HepG2 (cell line): ENCODE measurements around the gene DCP2. TPM values are rescaled to one million over a fixed set of nuclear protein-coding genes. Genes with fewer than 3 reads are reported as not detected.

Experiments
- AHR ChIP-seq: IDR thresholded peaks from 2 replicates; pipeline ENCODE4 v1.6.1; 2018; ENCODE audit warnings: missing genetic modification reagents, missing compliant biosample characterization
- ASH2L ChIP-seq: fragments of 300-600, 200-600 bp; sonication (generic); IDR thresholded peaks from 2 replicates; pipeline ENCODE4 v1.7.0; 2017; ENCODE audit warnings: low read depth, mild to moderate bottlenecking, moderate library complexity, mixed read lengths, low read length; ENCODE audit not compliant: insufficient read length
- EP300 ChIP-seq, 3 experiments: sonication (generic) in 1 of 3; formaldehyde crosslinking in 1 of 3; IDR thresholded peaks; 2 replicates each; pipeline versions ENCODE4 v1.5.1 to v1.6.1; 2011 to 2020; ENCODE audit warnings: low read depth in 2 of 3, low read length in 2 of 3, borderline replicate concordance in 1 of 3, improper control_type of control experiment in 1 of 3, mild to moderate bottlenecking in 1 of 3, missing genetic modification reagents in 1 of 3, moderate library complexity in 1 of 3
- ESRRA ChIP-seq: sonication (generic); formaldehyde crosslinking; IDR thresholded peaks from 2 replicates; pipeline ENCODE4 v1.5.1; 2020; ENCODE audit warnings: mild to moderate bottlenecking, low read depth, missing genetic modification reagents
- HNRNPK ChIP-seq: fragments of 200-400 bp; formaldehyde crosslinking; IDR thresholded peaks from 2 replicates; pipeline ENCODE4 v1.6.1; 2018; ENCODE audit warnings: low read length, low read depth, moderate library complexity, mild to moderate bottlenecking; ENCODE audit not compliant: poor library complexity, severe bottlenecking
- MIER3 ChIP-seq: IDR thresholded peaks from 2 replicates; pipeline ENCODE4 v1.6.1; 2016; ENCODE audit warnings: missing compliant biosample characterization, borderline replicate concordance
- MIXL1 ChIP-seq: IDR thresholded peaks from 2 replicates; pipeline ENCODE4 v1.6.1; 2016
- ONECUT2 ChIP-seq: sonication (generic); formaldehyde crosslinking; IDR thresholded peaks from 2 replicates; pipeline ENCODE4 v1.4.0; 2020; ENCODE audit warnings: missing genetic modification reagents
- PRDM10 ChIP-seq: sonication (generic); formaldehyde crosslinking; IDR thresholded peaks from 2 replicates; pipeline ENCODE4 v1.4.0; 2020; ENCODE audit warnings: low read depth, missing genetic modification reagents
- SMYD3 ChIP-seq: sonication (generic); formaldehyde crosslinking; IDR thresholded peaks from 2 replicates; pipeline ENCODE4 v1.8.1; 2023; ENCODE audit warnings: mild to moderate bottlenecking, missing genetic modification reagents
- ZC3H13 ChIP-seq: sonication (generic); formaldehyde crosslinking; IDR thresholded peaks from 2 replicates; pipeline ENCODE4 v1.8.1; 2023; ENCODE audit warnings: mild to moderate bottlenecking, missing genetic modification reagents, moderate library complexity
- ZNF225 ChIP-seq: sonication (generic); formaldehyde crosslinking; IDR thresholded peaks from 2 replicates; pipeline ENCODE4 v1.4.0; 2020; ENCODE audit warnings: mild to moderate bottlenecking, missing genetic modification reagents
- ZNF280D ChIP-seq: sonication (generic); formaldehyde crosslinking; IDR thresholded peaks from 2 replicates; pipeline ENCODE4 v1.5.1; 2020; ENCODE audit warnings: mild to moderate bottlenecking, missing genetic modification reagents
- ZNF329 ChIP-seq: sonication (generic); formaldehyde crosslinking; IDR thresholded peaks from 2 replicates; pipeline ENCODE4 v1.9.0; 2021; ENCODE audit warnings: low read depth, mild to moderate bottlenecking, missing genetic modification reagents
- ZNF513 ChIP-seq: sonication (generic); formaldehyde crosslinking; conservative IDR thresholded peaks from 2 replicates; pipeline ENCODE4 v1.5.0; 2020; ENCODE audit warnings: missing genetic modification reagents
- ZNF891 ChIP-seq: sonication (generic); formaldehyde crosslinking; IDR thresholded peaks from 2 replicates; pipeline ENCODE4 v1.5.0; 2020; ENCODE audit warnings: mild to moderate bottlenecking, missing genetic modification reagents
- polyA plus RNA-seq, 8 experiments: library from polyadenylated mRNA; depleted of rRNA in 3 of 8; stranded (reverse) in 7 of 8; unstranded in 1 of 8; fragments of >200 nt; fragmentation: Illumina TruSeq in 4 of 8; extraction: Trizol in 4 of 8; gene quantifications; 2 replicates each; pipeline versions ENCODE4 v1.2.1 to v1.2.3, GENCODE V29; 2011 to 2016; ENCODE audit warnings: low read depth in 4 of 8, missing spikeins in 1 of 8, mixed read lengths in 1 of 8; ENCODE audit not compliant: insufficient read depth in 1 of 8
- total RNA-seq, 5 experiments: library from RNA; depleted of rRNA; stranded (reverse); fragments of >200 nt; fragmentation: Illumina TruSeq; extraction: Trizol; gene quantifications; 2 replicates each; pipeline ENCODE4 v1.2.3, GENCODE V29; 2016; ENCODE audit warnings: low read depth in 1 of 5

DCP2 gene
- total and polyA plus RNA-seq, 2 of the 13 experiments (the other 11 are each of a cell fraction or from before 2014, with no cell fraction given), result 16.2 to 63.4 TPM

GRCh38 chr5:113002423-113002822, 25.8 kb downstream of the DCP2 start (continued):
- TF ChIP-seq ZC3H13 (CRISPR knock-in tag) (no peak), SMYD3 (CRISPR knock-in tag) (no peak), ZNF329 (CRISPR knock-in tag) (no peak), AHR (CRISPR knock-in tag) (no peak), MIXL1 (CRISPR knock-in tag) (peak; percentile 51; the same call in 1 of the 2 replicates), MIER3 (no peak), ZNF280D (no peak), ZNF513 (CRISPR knock-in tag) (no peak), PRDM10 (no peak), ESRRA (CRISPR knock-in tag) (no peak), ASH2L (no peak), EP300 (IDR thresholded peaks at IDR 0.05; ENCODE audit: low read depth in 2 of 2, low read length in 2 of 2) (0 out of 4 replicates have a peak, but pooled peaks of 1 of the 2 experiments have one; percentile 21), EP300 (CRISPR knock-in tag; IDR thresholded peaks at IDR 0.05; ENCODE audit: borderline replicate concordance) (no peak), ONECUT2 (CRISPR knock-in tag) (no peak), ZNF891 (CRISPR knock-in tag) (no peak), HNRNPK (no peak), ZNF225 (CRISPR knock-in tag) (no peak)
